H1 (cell line): ENCODE data around the gene ACTBL2. TPM values are rescaled to one million over a fixed set of nuclear protein-coding genes. Genes with fewer than 3 reads are reported as not detected.

Experiments
- CREB1 ChIP-seq: IDR thresholded peaks from 2 replicates; pipeline ENCODE4 v1.6.1; 2012; ENCODE audit warnings: inconsistent platforms
- PHF8 ChIP-seq: fragments of 200-600 bp; sonication (generic); conservative IDR thresholded peaks from 2 replicates; pipeline ENCODE4 v1.7.1; 2012; ENCODE audit warnings: low read depth, mild to moderate bottlenecking, inconsistent platforms, low read length, moderate library complexity
- polyA plus RNA-seq, 7 experiments: library from polyadenylated mRNA; depleted of rRNA in 3 of 7; stranded (reverse) in 5 of 7; unstranded in 2 of 7; fragments of >200 nt in 5 of 7; fragments of 200-250 nt in 2 of 7; gene quantifications; 1 replicate in 5 of 7; 2 replicates in 1 of 7; 4 replicates in 1 of 7; pipeline versions ENCODE4 v1.2.1 to v1.2.3, GENCODE V29; 2011 to 2013; ENCODE audit warnings: missing spikeins in 2 of 7, mixed read lengths in 2 of 7
- total RNA-seq: library from RNA; stranded (reverse); fragmentation: NEBNext Ultra II Directional; extraction: Animal tissue kit (Norgen Biotek cat#: 25700); gene quantifications from 2 replicates; pipeline ENCODE4 v1.2.1, GENCODE V29; 2021
- TF ChIP-seq, protein P1 (sequence below): IDR thresholded peaks from 2 replicates; pipeline ENCODE4 v1.6.1; 2012; ENCODE audit warnings: inconsistent platforms

Gene ACTBL2
- total and polyA plus RNA-seq, 2 of the 8 experiments (the other 6 are each of a cell fraction or from before 2014, with no cell fraction given) = not detected

GRCh38 chr5:57494104-57495098, 11.8 kb upstream of the ACTBL2 start (continued):
- TF ChIP-seq, protein P1, sequence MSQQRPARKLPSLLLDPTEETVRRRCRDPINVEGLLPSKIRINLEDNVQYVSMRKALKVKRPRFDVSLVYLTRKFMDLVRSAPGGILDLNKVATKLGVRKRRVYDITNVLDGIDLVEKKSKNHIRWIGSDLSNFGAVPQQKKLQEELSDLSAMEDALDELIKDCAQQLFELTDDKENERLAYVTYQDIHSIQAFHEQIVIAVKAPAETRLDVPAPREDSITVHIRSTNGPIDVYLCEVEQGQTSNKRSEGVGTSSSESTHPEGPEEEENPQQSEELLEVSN = no peak
- TF ChIP-seq CREB1 (no peak), PHF8 (no peak)
